ENCODE results near the gene PABPN1L. TPM values are rescaled to one million over a fixed set of nuclear protein-coding genes. Genes with fewer than 3 reads are reported as not detected.
A peak's percentile ranks its signal among the peaks of the same experiment; 100 is the strongest.

Gene PABPN1L
- total RNA-seq, 2 donors from 2014 or later = not detected

- intact Hi-C loops (cut with DNase I) = no loop called here
Observed at GRCh38 chr16:88883946-88884345, 17.5 kb upstream of the PABPN1L start.

GRCh38 chr16:88883117-88883895 lies 16.8 kb upstream of the PABPN1L start:
- no peak for DNase-seq
- no peaks in the 10 kb centered on the region for H3K9me3 ChIP-seq
- no peak for TF ChIP-seq CTCF (IDR thresholded peaks at IDR 0.05)
- no peak overlapping the region for H3K9ac ChIP-seq (ENCODE audit: low read depth in 2 of 2, low read length in 2 of 2)
- peaks cover 5% of the 10 kb centered on the region for H3K27me3 ChIP-seq
- H3K36me3 ChIP-seq = no peaks in the 10 kb centered on the region
- intact Hi-C loops (cut with DNase I) = no loop called here
- H3K4me1 ChIP-seq = no peaks in the 10 kb centered on the region
- H3K4me3 ChIP-seq = no peak overlapping the region
- no peak overlapping the region for H3K27ac ChIP-seq

More at GRCh38 chr16:88883946-88884345, 17.5 kb upstream of the PABPN1L start:
- Histone ChIP-seq H3K27me3 (peaks cover 5% of the 10 kb centered on the region), H3K27ac (no peak overlapping the region), H3K36me3 (no peaks in the 10 kb centered on the region), H3K4me3 (no peak overlapping the region), H3K9ac (ENCODE audit: low read depth in 2 of 2, low read length in 2 of 2) (no peak overlapping the region), H3K9me3 (no peaks in the 10 kb centered on the region), H3K4me1 (no peaks in the 10 kb centered on the region)
- no peak for TF ChIP-seq CTCF (IDR thresholded peaks at IDR 0.05)
- DNase-seq = no peak

- Histone ChIP-seq H3K36me3 (no peaks in the 10 kb centered on the region), H3K27me3 (peaks cover 5% of the 10 kb centered on the region), H3K4me1 (no peaks in the 10 kb centered on the region), H3K9ac (ENCODE audit: low read depth in 2 of 2, low read length in 2 of 2) (no peak overlapping the region), H3K4me3 (no peak overlapping the region), H3K27ac (no peak overlapping the region), H3K9me3 (no peaks in the 10 kb centered on the region)
- intact Hi-C loops (cut with DNase I) = no loop called here
- DNase-seq = peak; percentile 48
- TF ChIP-seq CTCF (IDR thresholded peaks at IDR 0.05) = no peak
Observed at GRCh38 chr16:88882358-88883030, 16.0 kb upstream of the PABPN1L start.

- intact Hi-C loops (cut with DNase I) = no loop called here
- DNase-seq = no peak
- no peak for TF ChIP-seq CTCF (IDR thresholded peaks at IDR 0.05)
- Histone ChIP-seq H3K4me3 (no peak overlapping the region), H3K27me3 (peaks cover 5% of the 10 kb centered on the region), H3K9me3 (no peaks in the 10 kb centered on the region), H3K36me3 (no peaks in the 10 kb centered on the region), H3K9ac (ENCODE audit: low read depth in 2 of 2, low read length in 2 of 2) (no peak overlapping the region), H3K27ac (no peak overlapping the region), H3K4me1 (no peaks in the 10 kb centered on the region)
Observed at GRCh38 chr16:88881675-88882357, 15.4 kb upstream of the PABPN1L start.

GRCh38 chr16:88881007-88881615 lies 14.7 kb upstream of the PABPN1L start:
- DNase-seq = no peak
- H3K4me1 ChIP-seq = no peaks in the 10 kb centered on the region
- no peak overlapping the region for H3K4me3 ChIP-seq
- peaks cover 5% of the 10 kb centered on the region for H3K27me3 ChIP-seq
- no peaks in the 10 kb centered on the region for H3K36me3 ChIP-seq
- no peak overlapping the region for H3K27ac ChIP-seq
- H3K9ac ChIP-seq (ENCODE audit: low read depth in 2 of 2, low read length in 2 of 2) = no peak overlapping the region
- H3K9me3 ChIP-seq = no peaks in the 10 kb centered on the region
- intact Hi-C loops (cut with DNase I) = no loop called here
- no peak for TF ChIP-seq CTCF (IDR thresholded peaks at IDR 0.05)

Measured in colonic mucosa (tissue), 4 donors.